ENCODE data around the gene KDM2B.
"Not testable (repeated sequence)": the region's sequence is repeated elsewhere in the genome, so short reads cannot be mapped to it uniquely, and the experiment has no call there.

KDM2B gene

DNA sequence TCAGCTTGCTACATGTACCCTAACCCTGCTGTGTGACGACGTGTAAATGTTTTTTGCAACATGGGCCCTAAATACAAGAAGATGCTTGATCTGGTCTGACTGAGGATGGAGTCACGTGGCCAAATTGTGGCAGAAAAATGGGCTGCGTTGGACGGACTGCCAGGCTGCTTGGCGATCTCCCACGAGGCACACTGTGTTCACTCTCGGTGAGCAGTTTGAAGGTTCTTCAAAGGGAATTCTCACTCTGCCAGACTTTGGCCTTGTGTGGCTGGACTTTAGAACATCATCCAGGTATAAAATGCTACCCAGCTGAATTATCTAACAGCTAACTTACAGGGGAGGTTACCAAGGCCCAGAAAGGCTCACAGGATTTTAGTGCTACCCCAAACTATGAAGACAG, 85.1 kb downstream of the KDM2B start:
- no peak for DNase-seq

- no peak for DNase-seq
These were observed 86.6 kb downstream of the KDM2B start for GRCh38 chr12:121494093-121494787.

DNA sequence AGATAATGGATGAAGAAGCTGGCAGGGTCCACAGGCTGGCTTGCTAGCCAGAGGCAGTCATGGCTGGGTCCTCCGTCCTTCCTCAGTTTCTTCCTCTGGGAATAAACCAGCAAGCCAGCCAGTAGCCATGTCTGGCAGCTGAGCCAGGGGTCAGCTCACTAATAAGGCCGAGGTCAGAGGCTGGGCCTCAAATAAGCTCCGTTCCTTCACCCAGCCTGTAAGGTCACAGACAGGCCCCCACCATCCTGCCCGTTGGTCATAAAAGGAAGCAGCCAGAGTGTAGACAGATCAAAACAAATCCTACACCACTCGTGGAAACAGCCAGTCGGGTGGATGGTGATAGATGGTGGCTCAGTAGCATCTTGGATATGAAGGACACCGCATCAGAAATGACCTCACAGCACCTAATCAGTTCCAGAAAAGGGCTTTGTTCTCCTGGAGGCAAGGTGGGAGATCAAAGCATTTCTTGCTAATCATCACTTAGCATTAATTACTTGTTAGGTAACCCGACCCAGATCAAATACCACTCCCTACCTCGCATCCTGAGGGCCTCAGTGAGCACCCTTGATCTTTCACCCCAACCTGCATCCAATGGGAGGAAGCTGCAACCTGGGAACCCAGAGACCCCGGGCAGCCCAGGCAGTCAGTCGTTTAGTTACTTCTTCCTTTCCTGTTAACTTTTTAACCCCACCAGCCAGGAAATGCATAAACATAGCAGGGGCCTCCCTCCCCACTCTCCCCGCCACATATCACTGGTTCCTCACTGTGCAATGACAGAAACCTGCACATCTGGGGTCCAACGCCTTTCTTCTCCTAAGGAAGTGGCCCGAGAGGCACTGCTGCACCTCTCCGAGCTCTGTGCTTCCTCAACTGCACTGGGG, 90.2 kb downstream of the KDM2B start:
- no peak for DNase-seq

DNA sequence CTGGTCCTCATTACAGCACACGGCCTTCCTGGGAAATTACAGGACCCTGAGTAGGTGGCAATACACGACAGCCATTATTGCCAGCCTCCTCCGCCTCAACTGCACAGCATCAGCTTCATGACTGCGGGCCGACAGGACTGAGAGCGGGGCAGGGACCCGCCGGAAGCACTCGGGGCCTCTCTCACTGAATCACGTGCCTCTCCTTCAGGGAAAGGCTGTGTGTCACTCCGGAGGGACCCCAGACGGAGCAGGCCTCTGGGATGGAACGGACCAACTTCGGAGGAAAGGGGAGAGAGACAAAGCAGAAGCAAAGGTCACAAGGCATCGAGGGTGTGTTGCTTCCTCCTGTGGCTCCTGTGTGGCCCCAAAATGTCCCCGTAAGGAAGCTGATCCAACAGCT, 90.9 kb downstream of the KDM2B start:
- DNase-seq = no peak

DNA sequence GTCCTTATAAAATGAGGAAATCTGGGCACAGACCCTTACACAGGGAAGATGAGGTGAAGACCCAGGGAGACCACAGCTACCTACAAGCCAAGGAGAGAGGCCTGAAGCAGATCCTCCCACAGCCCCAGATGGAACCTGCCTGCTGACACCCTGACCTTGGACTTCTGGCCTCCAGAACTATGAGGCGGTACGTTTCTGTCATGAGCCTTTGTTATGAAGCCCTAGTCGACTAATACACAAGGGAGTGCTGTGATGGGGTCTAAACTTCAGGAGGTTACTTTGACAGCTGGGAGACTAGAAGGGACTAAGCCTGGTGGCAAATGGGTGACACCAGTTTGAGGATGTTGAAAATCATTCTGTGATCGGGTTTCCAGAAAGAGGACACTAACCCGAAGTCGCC, 95.9 kb downstream of the KDM2B start:
- no peak for DNase-seq

DNA sequence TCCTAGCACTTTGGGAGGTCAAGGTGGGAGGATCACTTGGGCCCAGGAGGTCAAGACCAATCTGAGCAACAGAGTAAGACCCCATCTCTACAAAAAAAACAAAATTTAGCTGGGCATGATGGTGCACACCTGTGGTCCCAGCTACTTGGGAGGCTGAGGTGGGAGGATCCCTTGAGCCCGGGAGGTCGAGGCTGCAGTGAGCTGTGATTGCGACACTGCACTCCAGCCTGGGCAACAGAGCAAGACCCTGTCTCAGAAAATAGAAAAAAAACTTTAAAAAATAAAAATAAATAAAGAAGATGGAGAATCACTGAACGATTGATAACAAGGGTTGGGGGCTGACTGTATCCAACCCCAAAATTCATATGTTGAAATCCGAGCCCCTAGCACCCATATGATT, 96.3 kb downstream of the KDM2B start:
- not testable (repeated sequence) for DNase-seq

GRCh38 chr12:121483949-121484348, 96.9 kb downstream of the KDM2B start:
- no peak for DNase-seq

DNA sequence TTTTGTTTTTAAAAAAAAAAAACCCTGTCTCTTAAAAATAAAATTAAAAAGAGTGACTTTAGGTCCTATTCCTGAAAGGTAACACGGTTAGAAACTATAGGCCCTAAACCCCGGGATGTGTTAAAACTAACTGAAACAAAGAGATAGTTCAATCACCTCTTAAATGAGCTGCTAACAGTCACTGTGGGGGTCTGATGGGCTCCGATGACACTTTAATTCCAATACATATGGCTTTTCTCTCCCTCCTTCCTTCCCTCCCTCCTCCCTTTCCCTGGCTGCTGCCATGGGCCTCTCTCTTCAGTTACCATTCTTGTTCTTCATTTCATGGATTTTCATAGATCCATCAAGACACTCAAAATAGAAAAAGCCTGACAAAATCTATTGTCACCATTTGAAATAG, 104.3 kb downstream of the KDM2B start:
- no peak for DNase-seq

GRCh38 chr12:121475279-121475678, 105.5 kb downstream of the KDM2B start:
- DNase-seq = no peak

DNA sequence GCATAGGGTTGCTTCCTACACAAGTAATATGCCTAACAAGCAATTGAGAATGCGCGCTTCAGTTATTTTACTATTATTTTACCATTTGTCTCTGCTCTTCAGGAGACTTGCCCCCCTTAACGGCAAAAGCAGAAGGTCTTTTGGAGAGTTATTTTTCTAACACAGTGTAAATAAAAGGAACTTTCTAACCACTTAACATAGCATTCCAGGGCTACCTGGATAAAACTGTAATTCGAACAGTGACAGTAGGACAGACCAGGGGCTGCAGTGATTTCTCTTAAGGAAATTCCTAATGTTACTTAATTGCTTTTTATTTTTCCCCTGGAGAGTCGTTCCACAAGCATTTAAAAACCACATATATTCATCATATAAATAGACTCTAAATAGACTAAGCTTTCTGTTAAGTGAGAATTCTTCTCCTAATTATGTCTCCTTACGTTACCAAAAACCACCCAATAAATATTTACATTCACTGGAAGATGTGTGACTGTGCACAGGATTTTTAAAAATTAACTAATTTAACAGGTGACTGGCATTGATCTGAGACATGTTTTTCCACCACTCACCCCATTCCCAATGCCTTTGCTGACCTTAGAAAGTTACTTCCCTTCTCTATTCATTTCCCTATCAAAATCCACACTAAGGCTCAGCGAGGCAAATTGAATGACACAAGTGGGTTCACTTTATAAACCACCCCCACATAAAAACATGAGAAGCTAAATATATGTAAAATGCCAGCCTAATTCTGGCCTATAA, 108.5 kb downstream of the KDM2B start:
- no peak for DNase-seq

DNA sequence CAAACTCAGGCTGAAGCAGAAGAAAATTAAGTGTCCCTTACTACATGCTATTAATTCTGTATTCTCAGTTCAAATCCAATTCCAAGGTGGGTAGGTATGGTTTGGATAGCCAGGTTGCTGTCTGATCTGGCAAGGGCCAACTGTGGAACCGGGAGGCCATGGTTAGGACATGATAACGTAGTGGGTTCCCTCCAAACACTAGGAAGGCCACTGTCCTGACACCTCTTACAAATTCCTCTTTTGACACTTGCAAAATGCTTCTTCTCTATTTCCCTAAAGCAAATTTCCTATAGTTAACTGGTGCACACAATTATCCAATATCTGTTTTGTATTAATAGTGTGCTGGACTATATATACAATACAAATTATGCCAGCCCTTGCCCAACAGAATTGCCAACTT, 110.1 kb downstream of the KDM2B start:
- DNase-seq = no peak

- DNase-seq = no peak
These were observed 112.4 kb downstream of the KDM2B start for GRCh38 chr12:121468499-121468801.

- no peak for DNase-seq
These were observed 113.0 kb downstream of the KDM2B start for GRCh38 chr12:121467638-121468498.

GRCh38 chr12:121466794-121467637, 113.8 kb downstream of the KDM2B start:
- DNase-seq = peak; percentile 92

- DNase-seq = no peak
These were observed 114.7 kb downstream of the KDM2B start for GRCh38 chr12:121465921-121466793.

- DNase-seq = no peak
These were observed 116.5 kb downstream of the KDM2B start for GRCh38 chr12:121464331-121464730.

DNA sequence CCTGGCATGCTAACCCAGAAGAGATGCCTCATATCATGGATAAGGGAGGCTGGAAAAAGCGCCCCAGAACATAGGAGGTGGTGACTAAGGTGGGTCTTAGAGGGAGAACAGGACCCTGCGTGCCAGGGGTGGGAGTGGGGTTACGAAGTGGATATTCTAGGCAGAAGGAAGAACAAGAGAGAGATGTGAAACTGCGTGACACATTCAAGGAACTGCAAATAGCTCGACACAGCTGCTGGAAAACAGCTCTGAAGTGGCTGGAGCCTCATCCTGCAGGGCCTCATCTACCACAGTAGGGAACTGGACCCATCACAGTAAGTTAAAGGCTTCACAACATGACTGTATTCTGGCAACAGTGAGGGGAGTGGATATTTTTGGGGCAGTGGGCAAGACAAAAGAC, 119.8 kb downstream of the KDM2B start:
- no peak for DNase-seq

DNA sequence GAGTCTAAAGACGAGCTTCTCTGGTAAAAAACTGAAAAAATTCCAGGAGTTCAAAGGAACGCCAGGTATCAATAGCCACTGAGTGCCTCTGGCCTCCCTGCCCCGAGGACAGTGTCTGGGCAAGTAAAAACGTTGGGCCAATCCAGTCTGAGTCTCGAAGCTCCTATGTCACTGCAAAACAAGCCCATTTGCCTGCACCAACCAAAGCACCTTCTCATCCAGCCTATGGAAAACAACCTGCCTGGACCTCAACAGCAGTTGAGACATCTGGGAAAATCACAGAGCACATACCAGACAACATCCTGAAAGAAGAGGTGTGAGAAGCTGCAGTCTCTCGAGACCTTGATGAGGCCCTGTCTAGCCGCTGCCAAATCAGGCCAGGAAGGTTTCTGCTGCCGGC, 124.3 kb downstream of the KDM2B start:
- DNase-seq = no peak

DNA sequence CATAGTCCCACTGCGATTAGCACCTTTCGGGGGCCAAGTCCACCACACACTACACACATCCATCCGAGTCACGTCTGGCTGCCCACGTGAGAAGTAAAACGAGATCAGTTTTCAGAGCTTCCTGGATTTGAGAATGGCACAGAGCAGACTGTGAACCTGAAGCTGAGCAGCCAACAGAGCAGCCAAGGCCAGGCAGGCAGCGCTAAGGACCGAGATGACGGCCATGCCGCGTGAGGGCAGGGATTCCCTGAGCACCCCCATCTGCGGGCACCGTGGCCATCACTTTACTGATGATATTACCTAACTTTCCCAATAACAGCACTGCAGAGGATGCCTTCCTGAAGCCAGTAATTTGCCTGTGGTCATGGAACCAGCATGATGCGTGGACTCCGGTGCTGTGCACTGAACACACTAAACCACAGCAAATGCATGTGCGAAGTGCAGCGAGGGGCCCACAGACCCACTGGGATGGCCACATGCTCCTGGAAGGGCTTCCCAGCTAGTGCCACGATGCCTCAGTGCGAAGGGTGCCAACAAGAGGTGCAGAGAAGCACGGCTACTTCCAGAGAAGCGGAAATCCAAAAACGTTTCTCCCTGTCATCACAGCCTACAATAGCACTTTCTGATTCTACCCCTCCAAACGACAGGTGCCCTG, 124.9 kb downstream of the KDM2B start:
- no peak for DNase-seq

GRCh38 chr12:121454921-121455320, 125.9 kb downstream of the KDM2B start:
- DNase-seq = no peak
